PC-9 (cell line): Measurements from ENCODE around the gene MPHOSPH9. TPM values are rescaled to one million over a fixed set of nuclear protein-coding genes. Genes with fewer than 3 reads are reported as not detected.
A peak's percentile ranks its signal among the peaks of the same experiment; 100 is the strongest.

Experiments used
- BruUV-seq: library from RNA; stranded (reverse); fragments of 400-500 nt; replicated peaks from 2 replicates; lab custom pipeline; 2021; lab: Mats Ljungman, UMichigan
- CTCF ChIA-PET: fragments of 300-600 bp; sonication (Branson Sonifier 250); formaldehyde crosslinking; loops from one replicate; lab custom pipeline; 2022; ENCODE audit warnings: antibody characterized with exemption; lab: Charles Lee
- POLR2A ChIA-PET: fragments of 300-600 bp; sonication (Branson Sonifier 250); formaldehyde crosslinking; loops from one replicate; lab custom pipeline; 2022; ENCODE audit warnings: antibody characterized with exemption; ENCODE audit not compliant: unreplicated experiment; lab: Charles Lee
- DNase-seq, 2 experiments: peaks; one replicate each; pipeline versions ENCODE4 v3.0.0 to v3.0.0-alpha.2; 2015 to 2022; ENCODE audit warnings: mixed read lengths in 1 of 2
- H2AFZ ChIP-seq: fragments of 200-600 bp; sonication (generic); 2 replicates; pipeline ENCODE4 v1.8.1; 2017; ENCODE audit warnings: antibody characterized with exemption
- H3F3A ChIP-seq: fragments of 200-600 bp; sonication (generic); 2 replicates; pipeline ENCODE4 v1.8.1; 2017; ENCODE audit warnings: antibody characterized with exemption, mild to moderate bottlenecking, low read depth; ENCODE audit not compliant: insufficient read depth
- H3K27ac ChIP-seq: fragments of 200-600 bp; sonication (generic); 2 replicates; pipeline ENCODE4 v1.6.1; 2016; ENCODE audit warnings: mixed run types
- H3K27me3 ChIP-seq: fragments of 200-600 bp; sonication (generic); 2 replicates; pipeline ENCODE4 v1.6.1; 2016; ENCODE audit warnings: low read depth, mixed run types; ENCODE audit not compliant: insufficient read depth
- H3K36me3 ChIP-seq: fragments of 200-600 bp; sonication (generic); 2 replicates; pipeline ENCODE4 v1.6.1; 2016; ENCODE audit warnings: low read depth, mixed run types
- H3K4me1 ChIP-seq: fragments of 200-600 bp; sonication (generic); replicated peaks from 2 replicates; pipeline ENCODE4 v1.6.1; 2016; ENCODE audit warnings: mixed run types; ENCODE audit not compliant: insufficient read depth
- H3K4me2 ChIP-seq: fragments of 200-600 bp; sonication (generic); 2 replicates; pipeline ENCODE4 v1.6.1; 2017; ENCODE audit warnings: mixed run types
- H3K4me3 ChIP-seq: fragments of 200-600 bp; sonication (generic); 2 replicates; pipeline ENCODE4 v1.6.1; 2016; ENCODE audit warnings: mixed run types
- H3K79me2 ChIP-seq: fragments of 200-600 bp; sonication (generic); 2 replicates; pipeline ENCODE4 v1.6.1; 2017; ENCODE audit warnings: low read depth, mixed run types
- H3K9me2 ChIP-seq: fragments of 200-600 bp; sonication (generic); 2 replicates; pipeline ENCODE4 v1.8.1; 2017; ENCODE audit warnings: mild to moderate bottlenecking; ENCODE audit not compliant: insufficient read depth
- H3K9me3 ChIP-seq: fragments of 200-600 bp; sonication (generic); 2 replicates; pipeline ENCODE4 v1.8.1; 2016; ENCODE audit warnings: low read depth; ENCODE audit not compliant: insufficient read depth
- H4K20me1 ChIP-seq: fragments of 200-600 bp; sonication (generic); 2 replicates; pipeline ENCODE4 v1.8.1; 2017; ENCODE audit not compliant: insufficient read depth
- CTCF ChIP-seq: fragments of 200-600 bp; sonication (generic); conservative IDR thresholded peaks from 2 replicates; pipeline ENCODE4 v1.6.1; 2017; ENCODE audit warnings: mixed run types, antibody characterized with exemption, mild to moderate bottlenecking, moderate library complexity
- EZH2 ChIP-seq: fragments of 200-600 bp; sonication (generic); IDR thresholded peaks from 2 replicates; pipeline ENCODE4 v1.8.0; 2017; ENCODE audit warnings: antibody characterized with exemption, low read depth
- intact Hi-C: fragments of 100-400 bp; cut with micrococcal nuclease; formaldehyde crosslinking; loops from one replicate; pipeline ENCODE4 v1.10.0; 2022; ENCODE audit not compliant: unreplicated experiment
- total RNA-seq: library from RNA; stranded (reverse); gene quantifications from 2 replicates; pipeline ENCODE4 v1.2.3, GENCODE V29; 2021

The MPHOSPH9 gene
- total RNA-seq, 1 experiment from 2014 or later: 58.5 TPM

- Histone ChIP-seq H3K79me2 (peaks cover 29% of the 10 kb centered on the region), H3K4me2 (peak overlapping the region; percentile 55), H2AFZ (no peak overlapping the region), H3K4me1 (peaks cover 72% of the 10 kb centered on the region), H3K27ac (peak overlapping the region; percentile 37; the same call in 1 of the 2 replicates), H3K4me3 (no peak overlapping the region), H3K9me3 (no peaks in the 10 kb centered on the region), H3K36me3 (no peaks in the 10 kb centered on the region), H3K9me2 (no peaks in the 10 kb centered on the region), H3F3A (peaks cover 43% of the 10 kb centered on the region), H3K27me3 (no peaks in the 10 kb centered on the region), H4K20me1 (no peaks in the 10 kb centered on the region)
- BruUV-seq: no TSS peak
- TF ChIP-seq CTCF: no peak
- TF ChIP-seq EZH2: no peak
- no peak for DNase-seq
- intact Hi-C loops: no loop called here
- ChIA-PET CTCF (no interaction called here), POLR2A (interaction anchor here (0.5 kb wide), 1 partner anchor 11 kb away, joined by 5 read pairs; no protein-coding TSS in a partner anchor)
These were observed 101.0 kb downstream of the MPHOSPH9 start for GRCh38 chr12:123131879-123132402.

GRCh38 chr12:123131291-123131832 lies 101.6 kb downstream of the MPHOSPH9 start:
- H3K79me2 ChIP-seq: peaks cover 29% of the 10 kb centered on the region
- H3K36me3 ChIP-seq: no peaks in the 10 kb centered on the region
- peak overlapping the region; percentile 37; the same call in 1 of the 2 replicates for H3K27ac ChIP-seq
- H3K9me2 ChIP-seq: no peaks in the 10 kb centered on the region
- H3K4me3 ChIP-seq: no peak overlapping the region
- peaks cover 46% of the 10 kb centered on the region for H3F3A ChIP-seq
- peak overlapping the region; percentile 55 for H3K4me2 ChIP-seq
- TF ChIP-seq EZH2 (no peak), CTCF (no peak)
- peaks cover 78% of the 10 kb centered on the region for H3K4me1 ChIP-seq
- CTCF ChIA-PET: no interaction called here
- no peak overlapping the region for H2AFZ ChIP-seq
- H3K9me3 ChIP-seq: no peaks in the 10 kb centered on the region
- H3K27me3 ChIP-seq: no peaks in the 10 kb centered on the region
- no peaks in the 10 kb centered on the region for H4K20me1 ChIP-seq
- peak in 1 of 2 experiments; percentile 42 for DNase-seq
- no TSS peak for BruUV-seq
- POLR2A ChIA-PET: interaction anchor here (0.5 kb wide), 1 partner anchor 12 kb away, joined by 5 read pairs; no protein-coding TSS in a partner anchor
- intact Hi-C loops: no loop called here

- Histone ChIP-seq H3K4me2 (no peak overlapping the region), H3K4me3 (no peak overlapping the region), H4K20me1 (no peaks in the 10 kb centered on the region), H3K27me3 (no peaks in the 10 kb centered on the region), H3K36me3 (no peaks in the 10 kb centered on the region), H3K9me2 (no peaks in the 10 kb centered on the region), H3K27ac (no peak overlapping the region), H3K79me2 (peaks cover 31% of the 10 kb centered on the region), H3K4me1 (peaks cover 84% of the 10 kb centered on the region), H3F3A (peaks cover 51% of the 10 kb centered on the region), H3K9me3 (no peaks in the 10 kb centered on the region), H2AFZ (no peak overlapping the region)
- no TSS peak for BruUV-seq
- intact Hi-C loops: no loop called here
- CTCF ChIA-PET: no interaction called here
- TF ChIP-seq EZH2: no peak
- TF ChIP-seq CTCF: no peak
- POLR2A ChIA-PET: no interaction called here
- DNase-seq: no peak
These were observed 103.3 kb downstream of the MPHOSPH9 start for GRCh38 chr12:123129621-123130020.
